T-helper 2 cell (primary cell): ENCODE results near the gene ADAMTS9.

Source experiments
- DNase-seq, 5 experiments: peaks; one replicate each; pipeline versions ENCODE4 v3.0.0 to v3.0.0-alpha.2; 2012 to 2022

ADAMTS9 gene

GRCh38 chr3:64523324-64523723 is 164.5 kb downstream of the ADAMTS9 start:
- no peak for DNase-seq

- DNase-seq, result no peak
Observed at GRCh38 chr3:64520334-64520733, 167.5 kb downstream of the ADAMTS9 start.

- no peak for DNase-seq
Observed at GRCh38 chr3:64518950-64519349, 168.8 kb downstream of the ADAMTS9 start.

GRCh38 chr3:64518496-64518895 is 169.3 kb downstream of the ADAMTS9 start:
- DNase-seq, result no peak

- DNase-seq, result no peak
Observed at GRCh38 chr3:64514889-64515288, 172.9 kb downstream of the ADAMTS9 start.

- no peak for DNase-seq
Observed at GRCh38 chr3:64509206-64509605, 178.6 kb downstream of the ADAMTS9 start.

- no peak for DNase-seq
Observed at GRCh38 chr3:64508140-64508539, 179.7 kb downstream of the ADAMTS9 start.

- DNase-seq, result no peak
Observed at GRCh38 chr3:64506255-64506654, 181.5 kb downstream of the ADAMTS9 start.

GRCh38 chr3:64505419-64505818 is 182.4 kb downstream of the ADAMTS9 start:
- peak in 1 of 5 experiments; percentile 44 for DNase-seq

- DNase-seq, result no peak
Observed at GRCh38 chr3:64502284-64502683, 185.5 kb downstream of the ADAMTS9 start.

GRCh38 chr3:64501298-64501906 is 186.4 kb downstream of the ADAMTS9 start:
- DNase-seq, result no peak

- DNase-seq, result no peak
Observed at GRCh38 chr3:64496786-64497490, 190.9 kb downstream of the ADAMTS9 start.

- no peak for DNase-seq
Observed at GRCh38 chr3:64495781-64496334, 191.9 kb downstream of the ADAMTS9 start.

GRCh38 chr3:64495121-64495780 is 192.5 kb downstream of the ADAMTS9 start:
- no peak for DNase-seq

GRCh38 chr3:64494526-64494925 is 193.3 kb downstream of the ADAMTS9 start:
- no peak for DNase-seq

GRCh38 chr3:64493149-64493548 is 194.7 kb downstream of the ADAMTS9 start:
- DNase-seq, result no peak

- DNase-seq, result no peak
Observed at GRCh38 chr3:64491843-64492242, 196.0 kb downstream of the ADAMTS9 start.

- DNase-seq, result no peak
Observed at GRCh38 chr3:64490180-64490724, 197.5 kb downstream of the ADAMTS9 start.

- no peak for DNase-seq
Observed at GRCh38 chr3:64489361-64490044, 198.3 kb downstream of the ADAMTS9 start.

GRCh38 chr3:64488939-64489338 is 198.9 kb downstream of the ADAMTS9 start:
- DNase-seq, result no peak

GRCh38 chr3:64484289-64484992 is 203.4 kb downstream of the ADAMTS9 start:
- DNase-seq, result peak; percentile 1 to 68 (median 40)

GRCh38 chr3:64483467-64483866 is 204.3 kb downstream of the ADAMTS9 start:
- no peak for DNase-seq
